ENCODE data around the gene GIMAP1.
A peak's percentile ranks its signal among the peaks of the same experiment; 100 is the strongest.

Gene GIMAP1

GRCh38 chr7:150733482-150734095 lies 17.2 kb downstream of the GIMAP1 start:
- Histone ChIP-seq H2BK5ac (ENCODE audit: low read length) (no peak overlapping the region), H3K4me1 (ENCODE audit: control insufficient read depth in 2 of 2, insufficient read depth in 1 of 2, low read depth in 1 of 2, low read length in 2 of 2) (no peaks in the 10 kb centered on the region), H3K4ac (ENCODE audit: low read length) (no peak overlapping the region), H3K23ac (ENCODE audit: low read depth, low read length, poor library complexity) (no peak overlapping the region), H3K9me3 (replicated peaks in 1 of 2; ENCODE audit: control insufficient read depth in 2 of 2, insufficient read depth in 1 of 2, low read depth in 1 of 2, low read length in 2 of 2) (peaks cover 0 to 1% of the 10 kb centered on the region in 2 donors), H2AFZ (ENCODE audit: low read length) (no peak overlapping the region), H3K9ac (ENCODE audit: low read depth, low read length, poor library complexity) (no peak overlapping the region), H3K18ac (ENCODE audit: low read length) (no peak overlapping the region), H2BK12ac (ENCODE audit: low read length) (no peak overlapping the region), H3K79me1 (ENCODE audit: low read depth, low read length) (no peaks in the 10 kb centered on the region), H3K14ac (ENCODE audit: low read length) (no peak overlapping the region), H3K27me3 (ENCODE audit: control insufficient read depth in 3 of 3, insufficient read depth in 3 of 3, low read depth in 1 of 3, low read length in 3 of 3) (peaks cover 0 to 6% (median 4%) of the 10 kb centered on the region in 3 experiments), H3K36me3 (replicated peaks in 1 of 2; ENCODE audit: control insufficient read depth in 2 of 2, insufficient read depth in 2 of 2, low read length in 2 of 2) (no peaks in the 10 kb centered on the region), H3K4me3 (ENCODE audit: low read length in 2 of 2) (no peak overlapping the region), H2BK120ac (ENCODE audit: low read depth, low read length) (no peak overlapping the region), H4K8ac (ENCODE audit: low read depth, low read length) (no peak overlapping the region), H3K4me2 (ENCODE audit: insufficient read depth, low read length, poor library complexity, severe bottlenecking) (no peak overlapping the region), H3K27ac (replicated peaks; ENCODE audit: low read length) (no peak overlapping the region), H2AK5ac (ENCODE audit: low read depth, low read length) (no peak overlapping the region), H4K91ac (ENCODE audit: low read depth, low read length, poor library complexity) (no peak overlapping the region), H2BK15ac (ENCODE audit: low read length) (no peak overlapping the region)
- no peak for DNase-seq (ENCODE audit: low spot score)
- no CpG with 5 or more reads among the region's 5 CpGs for WGBS, 2 donors (ENCODE audit: extremely low coverage in 2 of 2, insufficient read length in 2 of 2, insufficient replicate concordance in 1 of 2)

GRCh38 chr7:150734254-150734653 lies 17.8 kb downstream of the GIMAP1 start:
- H3K23ac ChIP-seq (ENCODE audit: low read depth, low read length, poor library complexity): no peak overlapping the region
- H2AFZ ChIP-seq (ENCODE audit: low read length): no peak overlapping the region
- no peak overlapping the region for H2AK5ac ChIP-seq (ENCODE audit: low read depth, low read length)
- no peak overlapping the region for H3K9ac ChIP-seq (ENCODE audit: low read depth, low read length, poor library complexity)
- no peak overlapping the region for H3K18ac ChIP-seq (ENCODE audit: low read length)
- H2BK15ac ChIP-seq (ENCODE audit: low read length): no peak overlapping the region
- peaks cover 0 to 6% (median 4%) of the 10 kb centered on the region in 3 experiments for H3K27me3 ChIP-seq (ENCODE audit: control insufficient read depth in 3 of 3, insufficient read depth in 3 of 3, low read depth in 1 of 3, low read length in 3 of 3)
- no peak for DNase-seq (ENCODE audit: low spot score)
- H3K14ac ChIP-seq (ENCODE audit: low read length): no peak overlapping the region
- H3K4ac ChIP-seq (ENCODE audit: low read length): no peak overlapping the region
- H3K4me2 ChIP-seq (ENCODE audit: insufficient read depth, low read length, poor library complexity, severe bottlenecking): no peak overlapping the region
- H4K8ac ChIP-seq (ENCODE audit: low read depth, low read length): no peak overlapping the region
- H3K79me1 ChIP-seq (ENCODE audit: low read depth, low read length): no peaks in the 10 kb centered on the region
- no peak overlapping the region for H4K91ac ChIP-seq (ENCODE audit: low read depth, low read length, poor library complexity)
- no peak overlapping the region for H3K27ac ChIP-seq (replicated peaks; ENCODE audit: low read length)
- no peak overlapping the region for H2BK5ac ChIP-seq (ENCODE audit: low read length)
- H3K4me1 ChIP-seq (ENCODE audit: control insufficient read depth in 2 of 2, insufficient read depth in 1 of 2, low read depth in 1 of 2, low read length in 2 of 2): no peaks in the 10 kb centered on the region
- no peak overlapping the region for H2BK120ac ChIP-seq (ENCODE audit: low read depth, low read length)
- no peak overlapping the region for H3K4me3 ChIP-seq (ENCODE audit: low read length in 2 of 2)
- WGBS, 2 donors (ENCODE audit: extremely low coverage in 2 of 2, insufficient read length in 2 of 2, insufficient replicate concordance in 1 of 2): no CpG with 5 or more reads among the region's 3 CpGs
- no peak overlapping the region for H2BK12ac ChIP-seq (ENCODE audit: low read length)
- H3K36me3 ChIP-seq (replicated peaks in 1 of 2; ENCODE audit: control insufficient read depth in 2 of 2, insufficient read depth in 2 of 2, low read length in 2 of 2): no peaks in the 10 kb centered on the region
- H3K9me3 ChIP-seq (replicated peaks in 1 of 2; ENCODE audit: control insufficient read depth in 2 of 2, insufficient read depth in 1 of 2, low read depth in 1 of 2, low read length in 2 of 2): peaks cover 0 to 1% of the 10 kb centered on the region in 2 donors

GRCh38 chr7:150735596-150736358 lies 19.4 kb downstream of the GIMAP1 start:
- H2BK5ac ChIP-seq (ENCODE audit: low read length): no peak overlapping the region
- H3K9me3 ChIP-seq (replicated peaks in 1 of 2; ENCODE audit: control insufficient read depth in 2 of 2, insufficient read depth in 1 of 2, low read depth in 1 of 2, low read length in 2 of 2): peaks cover 0 to 1% of the 10 kb centered on the region in 2 donors
- no peak overlapping the region for H4K8ac ChIP-seq (ENCODE audit: low read depth, low read length)
- no peak overlapping the region for H2AFZ ChIP-seq (ENCODE audit: low read length)
- H3K79me1 ChIP-seq (ENCODE audit: low read depth, low read length): no peaks in the 10 kb centered on the region
- no peak overlapping the region for H3K27ac ChIP-seq (replicated peaks; ENCODE audit: low read length)
- no peak overlapping the region for H2BK15ac ChIP-seq (ENCODE audit: low read length)
- H4K91ac ChIP-seq (ENCODE audit: low read depth, low read length, poor library complexity): no peak overlapping the region
- H3K4me2 ChIP-seq (ENCODE audit: insufficient read depth, low read length, poor library complexity, severe bottlenecking): no peak overlapping the region
- no peak overlapping the region for H3K23ac ChIP-seq (ENCODE audit: low read depth, low read length, poor library complexity)
- no peak overlapping the region for H3K4ac ChIP-seq (ENCODE audit: low read length)
- no peaks in the 10 kb centered on the region for H3K36me3 ChIP-seq (replicated peaks in 1 of 2; ENCODE audit: control insufficient read depth in 2 of 2, insufficient read depth in 2 of 2, low read length in 2 of 2)
- H3K4me1 ChIP-seq (ENCODE audit: control insufficient read depth in 2 of 2, insufficient read depth in 1 of 2, low read depth in 1 of 2, low read length in 2 of 2): no peaks in the 10 kb centered on the region
- no CpG with 5 or more reads among the region's 3 CpGs for WGBS, 2 donors (ENCODE audit: extremely low coverage in 2 of 2, insufficient read length in 2 of 2, insufficient replicate concordance in 1 of 2)
- H3K14ac ChIP-seq (ENCODE audit: low read length): no peak overlapping the region
- H3K9ac ChIP-seq (ENCODE audit: low read depth, low read length, poor library complexity): no peak overlapping the region
- H2AK5ac ChIP-seq (ENCODE audit: low read depth, low read length): no peak overlapping the region
- peaks cover 0 to 6% (median 4%) of the 10 kb centered on the region in 3 experiments for H3K27me3 ChIP-seq (ENCODE audit: control insufficient read depth in 3 of 3, insufficient read depth in 3 of 3, low read depth in 1 of 3, low read length in 3 of 3)
- H3K4me3 ChIP-seq (ENCODE audit: low read length in 2 of 2): no peak overlapping the region
- H3K18ac ChIP-seq (ENCODE audit: low read length): no peak overlapping the region
- no peak overlapping the region for H2BK12ac ChIP-seq (ENCODE audit: low read length)
- DNase-seq (ENCODE audit: low spot score): no peak
- H2BK120ac ChIP-seq (ENCODE audit: low read depth, low read length): no peak overlapping the region

- Histone ChIP-seq H4K8ac (ENCODE audit: low read depth, low read length) (no peak overlapping the region), H3K27ac (replicated peaks; ENCODE audit: low read length) (no peak overlapping the region), H2BK12ac (ENCODE audit: low read length) (no peak overlapping the region), H2BK120ac (ENCODE audit: low read depth, low read length) (no peak overlapping the region), H4K91ac (ENCODE audit: low read depth, low read length, poor library complexity) (no peak overlapping the region), H3K14ac (ENCODE audit: low read length) (no peak overlapping the region), H3K36me3 (replicated peaks in 1 of 2; ENCODE audit: control insufficient read depth in 2 of 2, insufficient read depth in 2 of 2, low read length in 2 of 2) (no peaks in the 10 kb centered on the region), H3K4me2 (ENCODE audit: insufficient read depth, low read length, poor library complexity, severe bottlenecking) (no peak overlapping the region), H2AFZ (ENCODE audit: low read length) (peak overlapping the region; percentile 60), H3K9me3 (replicated peaks in 1 of 2; ENCODE audit: control insufficient read depth in 2 of 2, insufficient read depth in 1 of 2, low read depth in 1 of 2, low read length in 2 of 2) (peaks cover 0 to 1% of the 10 kb centered on the region in 2 donors), H3K9ac (ENCODE audit: low read depth, low read length, poor library complexity) (no peak overlapping the region), H3K18ac (ENCODE audit: low read length) (no peak overlapping the region), H3K27me3 (ENCODE audit: control insufficient read depth in 3 of 3, insufficient read depth in 3 of 3, low read depth in 1 of 3, low read length in 3 of 3) (peaks cover 0 to 6% (median 4%) of the 10 kb centered on the region in 3 experiments), H3K23ac (ENCODE audit: low read depth, low read length, poor library complexity) (no peak overlapping the region), H2BK15ac (ENCODE audit: low read length) (no peak overlapping the region), H3K79me1 (ENCODE audit: low read depth, low read length) (no peaks in the 10 kb centered on the region), H3K4me1 (ENCODE audit: control insufficient read depth in 2 of 2, insufficient read depth in 1 of 2, low read depth in 1 of 2, low read length in 2 of 2) (no peaks in the 10 kb centered on the region), H2BK5ac (ENCODE audit: low read length) (no peak overlapping the region), H3K4ac (ENCODE audit: low read length) (no peak overlapping the region), H2AK5ac (ENCODE audit: low read depth, low read length) (no peak overlapping the region), H3K4me3 (ENCODE audit: low read length in 2 of 2) (no peak overlapping the region)
- WGBS, 2 donors (ENCODE audit: extremely low coverage in 2 of 2, insufficient read length in 2 of 2, insufficient replicate concordance in 1 of 2): no CpG with 5 or more reads among the region's 4 CpGs
- DNase-seq (ENCODE audit: low spot score): no peak
These were observed 20.5 kb downstream of the GIMAP1 start for GRCh38 chr7:150736864-150737263.

All from neuronal stem cell (in vitro differentiated cells).